WERI-Rb-1 (cell line): ENCODE measurements around the gene FMN2.

Experiments
- DNase-seq: peaks from one replicate; pipeline ENCODE4 v3.0.0-alpha.2; 2020
- H3K27ac ChIP-seq: fragments of 250-450 bp; sonication (Bioruptor Pico); 2 replicates; pipeline ENCODE4 v1.5.1; 2020; ENCODE audit warnings: mild to moderate bottlenecking, moderate library complexity
- H3K27me3 ChIP-seq: fragments of 250-450 bp; sonication (Bioruptor Pico); 2 replicates; pipeline ENCODE4 v1.5.1; 2021; ENCODE audit warnings: mild to moderate bottlenecking, low read depth, moderate library complexity; ENCODE audit not compliant: insufficient read depth, severe bottlenecking
- H3K36me3 ChIP-seq: fragments of 250-450 bp; sonication (Bioruptor Pico); 2 replicates; pipeline ENCODE4 v1.5.1; 2020; ENCODE audit warnings: mild to moderate bottlenecking, moderate library complexity
- H3K4me3 ChIP-seq: 2 replicates; pipeline ENCODE4 v1.5.1; 2011; ENCODE audit warnings: low read depth, mild to moderate bottlenecking, control low read depth, low read length
- H3K9me3 ChIP-seq: fragments of 250-450 bp; sonication (Bioruptor Pico); 2 replicates; pipeline ENCODE4 v1.5.1; 2021; ENCODE audit warnings: mild to moderate bottlenecking, moderate library complexity; ENCODE audit not compliant: severe bottlenecking
- TF ChIP-seq, protein P1 (sequence below): IDR thresholded peaks from 2 replicates; pipeline ENCODE4 v1.5.1; 2011; ENCODE audit warnings: low read depth, mild to moderate bottlenecking, control low read depth, inconsistent platforms, low read length

FMN2 gene

GRCh38 chr1:240517891-240518290 lies 426.2 kb downstream of the FMN2 start:
- no peak for DNase-seq
- H3K9me3 ChIP-seq, result no peaks in the 10 kb centered on the region
- TF ChIP-seq, protein P1, sequence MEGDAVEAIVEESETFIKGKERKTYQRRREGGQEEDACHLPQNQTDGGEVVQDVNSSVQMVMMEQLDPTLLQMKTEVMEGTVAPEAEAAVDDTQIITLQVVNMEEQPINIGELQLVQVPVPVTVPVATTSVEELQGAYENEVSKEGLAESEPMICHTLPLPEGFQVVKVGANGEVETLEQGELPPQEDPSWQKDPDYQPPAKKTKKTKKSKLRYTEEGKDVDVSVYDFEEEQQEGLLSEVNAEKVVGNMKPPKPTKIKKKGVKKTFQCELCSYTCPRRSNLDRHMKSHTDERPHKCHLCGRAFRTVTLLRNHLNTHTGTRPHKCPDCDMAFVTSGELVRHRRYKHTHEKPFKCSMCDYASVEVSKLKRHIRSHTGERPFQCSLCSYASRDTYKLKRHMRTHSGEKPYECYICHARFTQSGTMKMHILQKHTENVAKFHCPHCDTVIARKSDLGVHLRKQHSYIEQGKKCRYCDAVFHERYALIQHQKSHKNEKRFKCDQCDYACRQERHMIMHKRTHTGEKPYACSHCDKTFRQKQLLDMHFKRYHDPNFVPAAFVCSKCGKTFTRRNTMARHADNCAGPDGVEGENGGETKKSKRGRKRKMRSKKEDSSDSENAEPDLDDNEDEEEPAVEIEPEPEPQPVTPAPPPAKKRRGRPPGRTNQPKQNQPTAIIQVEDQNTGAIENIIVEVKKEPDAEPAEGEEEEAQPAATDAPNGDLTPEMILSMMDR, result no peak
- no peaks in the 10 kb centered on the region for H3K27me3 ChIP-seq
- no peak overlapping the region for H3K27ac ChIP-seq
- H3K36me3 ChIP-seq, result no peaks in the 10 kb centered on the region
- H3K4me3 ChIP-seq, result no peak overlapping the region

DNA sequence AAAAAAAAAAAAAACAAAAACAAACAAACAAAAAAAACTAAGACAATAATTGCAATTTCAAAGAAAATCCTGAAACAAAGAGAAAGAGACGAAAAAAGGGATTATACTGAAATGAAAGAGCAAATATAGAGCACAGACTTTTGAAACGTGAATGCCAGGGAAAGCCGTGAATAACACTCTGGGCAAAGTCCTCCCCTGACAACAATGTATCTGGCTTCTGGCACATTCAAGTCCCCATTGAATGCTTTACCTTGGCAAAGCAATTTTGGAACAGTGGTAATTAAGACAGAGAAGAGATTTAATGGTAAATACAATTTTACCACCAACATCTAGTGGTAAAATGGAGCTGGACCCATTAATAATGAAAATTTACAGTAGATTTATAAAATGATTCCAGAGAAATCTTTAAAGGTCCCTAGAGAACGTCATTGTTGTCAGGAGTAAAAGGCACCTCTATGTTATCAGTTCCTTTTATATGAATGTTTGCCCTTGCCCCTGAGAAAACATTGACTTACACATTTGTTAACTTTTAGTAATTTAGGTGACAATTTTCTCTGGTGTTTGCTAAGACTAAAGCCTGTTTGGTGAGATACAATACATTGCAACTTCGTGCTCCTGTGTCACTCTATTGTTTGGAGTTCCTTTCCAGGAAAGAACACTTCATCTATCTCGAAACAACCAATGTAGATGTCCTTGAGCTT lies 430.6 kb downstream of the FMN2 start:
- TF ChIP-seq, protein P1, result no peak
- no peak overlapping the region for H3K27ac ChIP-seq
- DNase-seq, result no peak
- H3K27me3 ChIP-seq, result no peaks in the 10 kb centered on the region
- no peaks in the 10 kb centered on the region for H3K9me3 ChIP-seq
- no peaks in the 10 kb centered on the region for H3K36me3 ChIP-seq
- H3K4me3 ChIP-seq, result no peak overlapping the region

DNA sequence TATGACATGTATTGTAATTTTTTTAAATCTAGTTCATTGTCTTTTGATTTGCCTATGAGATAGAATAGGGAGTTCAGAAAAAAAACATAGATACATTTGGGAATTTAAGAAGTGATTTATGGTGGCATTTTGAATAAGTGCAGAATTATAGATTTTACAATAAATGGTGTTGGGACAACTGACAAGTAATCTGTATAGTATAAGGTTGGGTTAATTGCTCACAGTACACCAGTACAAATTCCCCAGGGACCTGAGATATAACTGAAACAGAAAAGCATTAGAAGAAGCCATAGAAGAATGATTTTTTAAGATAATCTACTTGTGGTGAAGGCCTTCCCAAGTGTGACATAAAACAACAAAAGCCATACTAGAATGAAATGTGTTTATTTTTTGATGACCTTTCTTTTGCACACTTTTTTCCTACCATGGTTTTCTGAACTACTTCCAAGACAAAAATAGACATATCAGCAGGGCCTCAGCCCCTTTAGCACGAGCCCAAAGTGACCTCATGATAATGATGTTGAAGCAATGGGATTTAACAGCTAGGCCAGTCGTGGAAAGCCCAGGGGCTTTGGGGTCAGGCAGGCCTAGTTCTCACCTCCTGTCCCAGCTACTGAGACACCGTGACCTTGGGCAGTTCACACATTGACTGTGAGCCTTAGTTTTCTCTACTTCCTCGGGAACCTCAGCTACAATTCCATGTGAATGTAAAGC lies 432.8 kb downstream of the FMN2 start:
- H3K4me3 ChIP-seq, result no peak overlapping the region
- no peaks in the 10 kb centered on the region for H3K36me3 ChIP-seq
- DNase-seq, result no peak
- TF ChIP-seq, protein P1, result no peak
- H3K9me3 ChIP-seq, result no peaks in the 10 kb centered on the region
- no peak overlapping the region for H3K27ac ChIP-seq
- H3K27me3 ChIP-seq, result no peaks in the 10 kb centered on the region
